CD1c-positive myeloid dendritic cell (primary cell): ENCODE data around the gene RNGTT.
"Not testable (repeated sequence)": the region's sequence is repeated elsewhere in the genome, so short reads cannot be mapped to it uniquely, and the experiment has no call there.

Experiments used
- DNase-seq: peaks from one replicate; pipeline ENCODE4 v3.0.0-alpha.2; 2016; ENCODE audit errors: extremely low spot score

RNGTT gene

DNA sequence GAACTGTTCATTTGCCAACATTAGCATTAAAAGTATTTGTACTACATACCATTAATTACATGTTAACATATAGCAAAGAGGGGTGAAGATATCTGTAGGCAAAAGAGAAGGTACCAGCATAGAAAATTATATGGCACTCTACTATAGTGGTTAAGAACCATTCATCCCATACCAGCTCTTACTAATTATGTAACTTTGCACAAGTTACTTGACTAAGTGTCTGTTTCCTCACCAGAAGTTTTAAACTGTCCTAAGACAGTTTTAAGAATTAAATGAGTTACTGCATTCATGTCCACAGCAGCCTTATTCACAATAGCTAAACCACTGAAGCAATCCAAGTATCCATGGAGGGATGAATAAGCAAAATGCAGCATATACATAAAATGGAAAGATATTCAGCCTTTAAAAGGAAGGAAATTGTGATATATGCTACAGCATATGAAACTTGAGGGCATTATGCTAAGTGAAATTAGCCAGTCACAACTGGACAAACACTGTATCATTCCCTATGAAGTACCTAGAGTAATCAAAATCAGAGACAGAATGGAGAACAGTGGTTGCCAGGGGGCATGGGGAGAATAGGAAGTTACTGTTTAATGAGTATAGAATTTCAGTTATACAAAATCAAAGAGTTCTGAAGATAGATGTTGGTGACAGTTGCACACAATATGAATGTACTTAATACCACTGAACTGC lies 98.9 kb downstream of the RNGTT start:
- DNase-seq, result no peak

DNA sequence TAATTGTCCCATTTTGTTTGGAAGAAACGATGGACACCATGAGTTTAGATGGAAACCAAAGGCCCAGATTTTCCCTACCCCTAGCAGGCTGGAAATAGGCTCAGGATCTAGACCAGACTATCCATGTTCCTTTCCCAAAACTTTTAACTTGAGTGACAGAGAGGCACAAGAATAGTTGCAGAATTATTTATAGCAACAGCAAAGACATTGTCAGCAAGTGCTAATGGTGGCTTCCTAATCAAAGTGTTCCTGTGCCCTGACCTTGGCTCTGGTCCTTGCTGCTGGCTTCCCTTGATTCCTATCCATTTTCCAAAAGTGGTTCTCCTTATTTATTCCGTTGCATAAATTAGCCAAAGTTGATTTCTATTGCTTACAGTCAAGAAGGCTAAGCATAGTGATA lies 103.1 kb downstream of the RNGTT start:
- DNase-seq, result no peak

DNA sequence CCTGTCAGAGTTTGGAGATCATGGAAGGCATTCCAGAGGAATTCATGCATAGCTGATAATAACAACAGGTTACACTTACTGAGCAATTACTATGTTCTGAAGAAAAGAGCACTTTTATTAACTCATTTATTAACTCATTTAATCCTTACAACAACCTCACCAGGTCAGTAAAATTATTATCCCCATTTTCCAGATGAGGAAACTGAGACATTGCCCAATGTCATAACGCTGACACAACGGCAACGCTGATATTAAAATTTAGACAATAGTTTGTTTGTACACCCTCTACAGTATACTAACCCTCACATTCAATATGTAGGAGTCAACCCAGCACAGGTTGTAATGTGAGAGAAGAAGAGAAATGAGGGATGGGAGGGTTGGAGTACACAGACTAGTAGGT lies 105.0 kb downstream of the RNGTT start:
- DNase-seq, result no peak

DNA sequence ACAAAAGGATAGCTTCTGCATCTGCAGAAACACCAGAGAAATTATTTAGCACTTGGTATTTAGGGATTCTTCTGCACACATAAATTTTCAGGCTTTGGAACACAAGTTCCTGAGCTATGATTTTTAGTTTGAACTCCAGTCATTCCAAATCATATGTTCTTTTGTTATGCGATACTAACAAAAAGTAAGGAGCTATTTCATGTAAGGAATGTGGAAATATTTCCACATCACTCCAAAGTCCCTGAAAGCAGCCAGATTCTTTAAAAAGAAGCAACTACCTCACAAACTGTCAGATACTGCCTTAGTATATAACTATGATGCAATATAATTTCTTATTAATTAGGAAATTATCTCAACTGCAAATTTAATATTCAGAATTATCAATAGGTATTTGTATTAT lies 106.9 kb downstream of the RNGTT start:
- no peak for DNase-seq

DNA sequence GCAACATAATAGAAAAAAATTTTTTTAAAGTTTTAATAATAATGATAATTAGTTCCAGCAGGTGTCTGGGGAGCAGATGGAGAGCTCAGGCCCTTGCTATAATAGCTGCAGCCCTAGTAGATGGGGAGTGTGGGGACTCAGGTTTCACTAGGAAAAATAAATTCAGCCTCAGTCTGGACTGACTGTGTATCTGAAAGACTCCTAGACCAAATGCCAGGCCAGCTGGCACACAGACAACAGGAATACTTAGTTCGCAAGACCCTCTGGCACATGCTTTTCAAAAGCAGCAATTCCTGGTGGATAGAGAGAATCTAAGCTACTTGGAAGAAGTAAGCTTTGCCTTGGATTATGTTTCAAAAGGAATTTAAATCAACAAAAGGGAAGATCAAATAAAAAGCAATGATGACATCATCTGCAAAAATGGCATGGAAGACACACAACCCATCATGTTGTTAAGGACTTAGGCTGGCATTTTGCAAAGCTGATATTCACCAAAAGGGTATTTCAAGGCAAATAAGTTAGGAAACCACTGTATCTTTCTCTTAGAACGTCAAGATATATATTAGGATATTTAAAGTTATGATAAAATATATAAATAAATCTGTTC lies 107.8 kb downstream of the RNGTT start:
- no peak for DNase-seq

DNA sequence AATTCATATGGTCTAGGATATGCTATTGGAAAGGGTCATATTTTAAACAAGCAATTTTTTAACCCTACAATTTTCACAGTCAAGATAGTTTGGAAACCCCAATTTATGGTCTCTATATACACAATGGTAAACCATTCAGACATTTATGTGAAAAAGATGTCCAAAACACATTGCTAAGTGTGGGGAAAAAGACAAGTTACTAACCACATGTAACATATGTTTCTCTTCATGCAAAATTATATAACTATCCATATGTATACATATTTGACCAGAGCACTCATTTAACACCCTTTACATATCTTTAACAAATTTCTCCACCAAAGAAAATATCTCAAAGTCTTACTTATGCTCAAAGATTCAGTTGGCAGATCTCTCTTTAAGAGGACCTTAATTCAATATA lies 110.6 kb downstream of the RNGTT start:
- DNase-seq, result no peak

DNA sequence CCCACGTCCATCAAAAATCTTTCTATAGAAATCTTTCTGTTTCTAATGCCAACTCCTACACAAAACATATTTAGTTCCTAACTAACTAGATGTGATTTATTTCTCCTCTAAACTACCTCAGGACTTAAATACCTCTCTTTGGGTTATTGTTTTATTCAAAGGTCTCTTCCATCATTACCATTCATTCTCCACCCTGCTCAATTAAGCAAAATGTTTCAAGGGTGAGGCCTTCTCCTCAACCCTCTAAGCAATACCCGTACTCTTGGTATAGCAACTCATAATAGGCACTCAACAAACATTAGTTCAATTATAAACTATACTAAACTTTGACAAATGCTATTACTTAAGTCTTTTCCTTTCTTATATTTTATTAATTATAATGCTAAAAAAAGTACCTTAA lies 111.4 kb downstream of the RNGTT start:
- DNase-seq, result no peak

DNA sequence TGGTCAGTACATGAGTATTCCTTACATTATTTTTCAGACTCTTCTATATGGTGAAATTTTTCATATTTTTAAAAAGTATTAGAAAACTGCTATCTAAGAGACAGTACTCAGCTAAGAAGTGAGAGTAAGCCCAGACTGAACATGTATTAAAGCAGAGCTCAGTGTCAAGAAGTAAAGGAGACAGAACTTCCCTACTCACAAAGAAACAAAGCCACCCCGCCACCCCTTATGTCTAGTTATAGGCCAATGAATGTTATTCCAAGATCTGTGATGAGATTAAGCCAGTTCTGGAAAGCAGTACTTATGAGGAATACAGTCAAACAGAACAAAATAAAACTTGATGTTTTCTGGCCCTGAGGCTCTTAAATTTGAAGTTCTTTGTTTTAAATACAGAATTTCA lies 114.5 kb downstream of the RNGTT start:
- no peak for DNase-seq

DNA sequence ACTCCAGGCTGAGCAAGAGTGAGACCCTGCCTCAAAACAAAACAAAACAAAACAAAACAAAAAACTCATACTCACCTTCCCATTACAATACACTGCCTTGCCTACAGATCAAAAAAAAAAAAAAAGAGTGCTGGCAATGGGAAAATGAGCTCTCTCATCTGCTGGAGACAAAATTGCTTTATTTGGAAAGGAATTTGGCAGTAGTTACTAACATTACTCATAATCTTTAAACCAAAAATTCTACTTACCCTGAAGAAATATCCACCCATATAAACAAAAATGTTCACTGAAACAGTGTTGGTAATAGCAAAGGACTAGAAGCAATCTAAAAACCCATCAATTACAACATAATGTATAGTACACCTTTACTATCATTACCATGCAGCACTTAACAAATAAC lies 120.4 kb downstream of the RNGTT start:
- no peak for DNase-seq

DNA sequence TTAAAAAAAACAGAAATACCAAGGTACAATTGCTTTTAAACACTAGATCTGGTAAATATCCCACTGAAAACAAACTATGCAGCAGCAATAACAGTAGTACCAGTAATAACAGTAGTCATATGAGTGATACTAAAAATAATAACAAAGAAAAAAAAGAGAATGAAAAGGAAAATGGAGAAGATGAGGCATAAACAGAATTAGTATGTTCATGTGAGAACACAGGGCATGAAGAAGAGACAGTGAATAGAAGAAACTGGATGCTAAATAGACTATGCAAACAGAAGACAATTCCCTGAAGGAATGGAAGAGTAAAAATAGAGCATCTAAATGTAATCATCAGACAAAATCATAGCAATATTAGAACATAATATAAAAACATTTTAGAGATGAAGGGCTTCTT lies 121.1 kb downstream of the RNGTT start:
- DNase-seq, result no peak

DNA sequence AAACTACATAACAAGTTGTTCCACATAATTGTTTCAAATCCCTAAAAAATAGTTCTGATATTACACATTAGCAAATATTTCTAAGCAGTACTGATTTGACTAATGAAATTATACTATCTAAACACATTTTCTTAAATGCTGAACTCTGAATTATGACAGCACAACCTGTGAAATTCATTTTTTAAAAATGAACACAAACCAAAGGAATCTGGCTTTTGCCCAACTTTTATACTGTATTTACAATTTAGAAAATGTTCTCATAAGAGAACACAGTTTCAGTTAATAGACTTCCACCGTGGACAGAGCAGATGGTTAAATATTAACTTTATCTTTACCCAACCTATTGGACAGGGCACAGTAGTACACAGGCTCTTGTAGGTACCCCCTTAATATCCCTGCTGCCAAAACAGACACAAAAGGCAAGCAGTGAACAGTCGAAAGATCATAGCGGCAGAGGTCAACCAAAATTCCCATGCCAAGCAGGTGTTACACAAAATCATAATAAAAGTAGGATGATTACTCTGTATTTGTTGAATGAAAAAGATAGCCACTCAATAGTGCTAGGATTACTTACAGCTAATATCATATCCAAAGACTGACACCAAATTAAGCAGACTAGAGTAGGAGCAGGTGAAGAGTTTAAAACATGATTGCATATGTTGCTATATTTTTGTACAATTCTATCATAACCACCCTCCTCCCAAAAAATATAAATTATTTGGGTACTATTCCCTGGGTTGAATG lies 122.5 kb downstream of the RNGTT start:
- DNase-seq, result no peak

DNA sequence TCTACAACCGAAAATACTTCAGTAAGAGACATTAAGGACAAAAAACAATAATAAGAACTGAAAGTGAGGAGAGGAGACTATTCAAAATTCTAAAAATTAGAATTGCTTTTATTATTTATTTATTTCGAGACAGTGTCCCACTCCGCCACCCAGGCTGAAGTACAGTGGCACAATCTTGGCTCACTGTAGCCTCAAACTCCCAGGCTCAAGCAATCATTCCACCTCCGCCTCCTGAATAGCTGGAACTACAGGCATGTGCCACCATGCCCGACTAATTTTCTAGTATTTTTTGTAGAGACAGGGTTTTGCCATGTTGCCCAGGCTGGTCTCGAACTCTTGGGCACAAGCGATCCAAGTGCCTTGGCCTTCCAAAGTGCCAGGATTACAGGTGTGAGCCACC lies 123.1 kb downstream of the RNGTT start:
- no peak for DNase-seq

DNA sequence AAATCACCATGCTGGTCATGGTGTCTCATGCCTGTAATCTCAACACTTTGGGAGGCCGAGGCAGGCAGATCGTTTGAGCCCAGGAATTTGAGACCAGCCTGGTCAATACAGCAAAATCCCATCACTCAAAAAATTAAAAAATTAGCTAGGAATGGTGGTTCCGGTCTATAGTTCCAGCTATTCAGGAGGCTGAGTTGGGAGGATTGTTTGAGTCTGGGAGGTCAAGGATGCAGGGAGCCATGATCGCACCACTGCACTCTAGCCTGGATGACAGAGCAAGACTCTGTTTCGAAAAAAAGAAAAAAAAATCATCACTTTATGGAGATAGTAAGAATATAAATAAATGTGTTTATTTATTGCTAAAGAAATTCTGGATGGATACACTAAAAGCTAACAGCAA lies 124.1 kb downstream of the RNGTT start:
- no peak for DNase-seq

DNA sequence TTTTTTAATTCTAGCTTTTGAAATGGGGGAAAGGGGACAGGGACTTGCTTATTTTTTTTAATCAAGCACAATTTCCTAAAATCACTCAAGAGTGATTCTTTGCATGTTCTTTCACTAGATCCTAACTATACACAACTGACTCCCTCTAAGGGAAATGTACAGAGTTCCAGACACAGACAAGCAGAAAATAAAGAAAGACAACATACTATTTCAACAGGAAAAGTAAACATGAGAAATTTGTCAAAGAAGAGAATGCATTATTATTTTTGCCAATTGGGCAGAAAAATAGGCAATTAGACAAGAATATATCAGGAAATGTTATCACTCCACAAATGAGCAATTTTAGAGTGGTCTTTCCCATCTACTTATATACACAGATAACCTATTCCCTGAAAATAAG lies 128.2 kb downstream of the RNGTT start:
- no peak for DNase-seq

DNA sequence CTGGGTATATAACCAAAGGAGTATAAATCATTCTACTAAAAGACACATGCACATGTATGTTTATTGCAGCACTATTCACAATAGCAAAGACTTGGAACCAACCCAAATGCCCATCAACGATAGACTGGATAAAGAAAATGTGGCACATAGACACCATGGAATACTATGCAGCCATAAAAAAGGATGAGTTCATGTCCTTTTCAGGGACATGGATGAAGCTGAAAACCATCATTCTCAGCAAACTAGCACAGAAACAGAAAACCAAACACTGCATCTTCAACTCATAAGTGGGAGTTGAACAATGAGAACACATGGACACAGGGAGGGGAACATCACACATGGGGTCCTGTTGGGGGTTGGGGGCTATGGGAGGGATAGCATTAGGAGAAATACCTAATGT lies 130.3 kb downstream of the RNGTT start:
- not testable (repeated sequence) for DNase-seq

DNA sequence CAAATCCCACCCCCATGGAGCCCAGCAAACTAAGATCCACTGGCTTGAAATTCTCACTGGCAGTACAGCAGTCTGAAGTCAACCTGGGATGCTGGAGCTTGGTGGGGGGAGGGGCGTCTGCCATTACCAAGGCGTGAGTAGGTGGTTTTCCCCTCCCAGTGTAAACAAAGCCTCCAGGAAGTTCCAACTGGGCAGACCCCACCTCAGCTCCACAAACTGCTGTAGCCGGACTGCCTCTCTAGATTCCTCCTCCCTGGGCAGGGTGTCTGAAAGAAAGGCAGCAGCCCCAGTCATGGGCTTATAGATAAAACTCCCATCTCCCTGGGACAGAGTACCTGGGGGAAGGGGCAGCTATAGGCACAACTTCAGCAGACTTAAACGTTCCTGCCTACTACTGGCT lies 135.8 kb downstream of the RNGTT start:
- DNase-seq, result not testable (repeated sequence)

DNA sequence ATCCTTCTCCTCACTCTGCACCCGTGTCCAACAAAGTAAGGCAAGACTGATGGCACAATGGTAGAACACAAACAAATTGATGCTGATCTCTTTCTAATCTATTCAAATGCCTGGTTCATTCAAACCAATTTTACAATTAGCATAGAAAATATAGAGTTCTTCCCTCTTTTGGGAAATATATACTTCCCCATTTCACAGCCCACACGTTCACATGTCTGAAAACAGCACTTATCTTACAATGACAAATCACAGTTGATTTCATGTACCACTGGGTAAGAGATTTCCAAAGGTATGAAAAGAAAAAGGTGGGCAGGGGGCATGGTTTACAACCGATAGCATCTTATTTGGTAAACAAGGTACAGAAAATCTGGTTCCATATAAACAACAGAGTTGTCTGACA lies 137.6 kb downstream of the RNGTT start:
- DNase-seq, result peak; percentile 50

DNA sequence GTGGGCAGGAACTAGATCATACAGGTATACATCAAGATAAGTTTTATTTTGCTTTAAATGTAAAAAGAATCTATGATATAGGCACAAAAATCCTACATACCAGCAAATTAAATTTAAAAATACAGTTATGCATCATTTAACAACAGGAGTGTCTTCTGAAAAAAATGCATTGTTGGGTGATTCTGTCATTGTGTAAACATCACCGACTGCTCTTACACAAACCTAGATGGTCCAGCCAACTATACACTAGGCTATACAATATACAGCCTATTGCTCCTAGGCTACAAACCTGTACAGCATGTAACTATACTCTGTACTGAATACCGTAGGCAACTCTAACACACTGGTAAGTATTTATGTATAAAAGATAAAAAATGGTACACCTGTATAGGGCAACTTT lies 139.4 kb downstream of the RNGTT start:
- DNase-seq, result no peak

DNA sequence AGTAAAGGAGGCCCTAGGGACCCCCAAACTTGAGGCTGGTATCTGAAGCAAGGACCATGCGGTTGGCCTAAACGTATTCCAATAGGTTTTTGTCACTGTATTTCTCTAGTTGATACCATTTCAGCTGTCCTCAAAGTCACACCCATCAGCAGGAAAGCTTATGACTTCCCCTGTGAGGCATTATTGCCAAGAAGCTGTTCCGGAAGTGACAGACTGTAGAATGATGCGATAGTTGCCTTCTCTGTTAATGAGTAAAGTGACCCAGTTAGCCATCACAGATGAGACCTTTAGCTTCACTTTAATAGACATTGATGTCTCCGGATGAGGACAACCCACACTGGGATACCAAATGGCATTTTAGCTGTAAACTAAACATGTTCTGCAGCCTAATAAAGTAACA lies 147.9 kb downstream of the RNGTT start:
- DNase-seq, result no peak

DNA sequence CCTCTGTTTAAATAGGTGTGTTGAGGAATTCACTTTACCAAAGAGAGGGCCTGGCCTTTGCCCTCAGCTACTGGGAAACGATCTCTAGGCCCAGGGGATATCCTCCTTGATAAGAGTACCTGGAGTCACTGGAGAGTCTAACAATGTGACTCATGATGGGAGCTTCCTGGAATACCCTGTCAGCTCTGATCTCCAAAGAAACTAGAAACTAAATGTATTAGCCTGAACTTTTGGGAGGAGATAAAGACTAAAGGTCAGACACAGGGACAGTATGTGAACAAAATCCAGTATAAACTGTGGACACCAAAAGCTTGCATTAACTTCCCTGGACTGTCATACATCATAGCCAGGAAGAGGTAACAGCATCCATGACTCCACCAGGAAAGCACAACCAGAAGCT lies 148.5 kb downstream of the RNGTT start:
- no peak for DNase-seq

DNA sequence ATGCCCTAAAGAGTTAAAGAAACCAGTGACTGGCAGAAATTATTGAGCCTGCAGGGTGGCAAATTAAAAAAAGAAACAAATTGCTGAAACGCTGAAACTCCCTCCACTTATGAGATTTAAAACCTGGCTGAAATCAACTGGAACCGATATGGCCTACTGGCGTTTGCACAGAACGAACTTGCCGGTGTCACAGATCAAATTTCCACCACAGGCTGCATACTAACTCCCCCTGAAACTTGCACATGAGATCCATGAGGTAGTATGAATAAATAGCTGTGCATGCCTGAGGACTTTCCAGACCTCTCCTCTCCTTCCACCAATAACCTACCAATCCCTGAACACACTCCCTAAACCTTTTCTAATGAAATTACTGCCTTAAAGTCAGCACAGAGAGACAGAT lies 150.4 kb downstream of the RNGTT start:
- DNase-seq, result no peak

DNA sequence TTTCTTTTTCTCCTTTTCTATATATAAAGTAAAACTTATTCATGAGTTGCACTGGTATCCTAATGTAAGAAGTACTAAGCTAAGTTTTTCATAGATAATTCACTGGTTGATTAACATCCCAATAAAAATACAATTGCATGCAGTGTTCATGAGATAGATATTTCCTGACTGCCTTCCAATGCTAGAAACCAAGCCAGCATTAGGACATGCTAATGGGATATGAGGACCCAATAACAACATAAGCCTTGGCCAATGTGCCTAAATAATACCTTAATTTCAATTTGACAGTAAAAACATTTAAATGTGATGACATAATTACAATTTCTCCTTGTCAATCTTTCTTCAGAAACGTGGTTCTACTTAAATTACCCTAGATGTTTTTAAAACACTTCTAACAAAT lies 152.7 kb downstream of the RNGTT start:
- no peak for DNase-seq

DNA sequence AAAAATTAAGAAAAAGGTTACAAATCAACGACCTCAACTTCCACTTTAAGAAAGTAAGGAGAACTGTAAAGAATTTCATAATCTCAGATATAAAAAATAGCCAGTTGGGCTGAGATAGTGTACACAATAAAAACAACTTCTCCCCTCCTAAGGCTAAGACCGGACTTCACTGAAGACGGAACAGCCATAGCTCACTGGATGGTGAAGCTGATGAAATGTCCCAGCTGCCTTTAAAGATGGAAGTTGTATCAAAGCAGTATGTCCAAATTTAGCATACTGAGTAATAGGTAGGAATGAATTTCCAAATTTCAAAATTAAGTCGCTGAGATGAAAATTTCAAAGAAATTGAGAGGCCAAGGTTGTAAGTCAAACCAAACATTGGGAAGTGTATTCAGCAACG lies 153.3 kb downstream of the RNGTT start:
- DNase-seq, result no peak
